Panc1 (cell line): ENCODE measurements around the gene SLC35F4. TPM values are rescaled to one million over a fixed set of nuclear protein-coding genes. Genes with fewer than 3 reads are reported as not detected.

ENCODE experiments used
- ATAC-seq: fragments of 200-7000 bp; cut with Tn5 transposase; 2 replicates; pipeline ENCODE4 v1.9.1; 2020; ENCODE audit warnings: mild to moderate bottlenecking, moderate library complexity
- BruUV-seq: library from RNA; stranded (reverse); fragments of 400-500 nt; replicated peaks from 2 replicates; lab custom pipeline; 2021; lab: Mats Ljungman, UMichigan
- CTCF ChIA-PET: fragments of 300-600 bp; sonication (Branson Sonifier 250); formaldehyde crosslinking; loops from one replicate; lab custom pipeline; 2022; ENCODE audit warnings: antibody characterized with exemption; lab: Charles Lee
- POLR2A ChIA-PET: fragments of 300-600 bp; sonication (Branson Sonifier 250); formaldehyde crosslinking; loops from one replicate; lab custom pipeline; 2022; ENCODE audit warnings: antibody characterized with exemption; lab: Charles Lee
- DNase-seq: peaks from one replicate; pipeline ENCODE4 v3.0.0-alpha.2; 2010; ENCODE audit warnings: low read depth, low spot score
- H3K27ac ChIP-seq: 2 replicates; pipeline ENCODE4 v1.5.1; 2011; ENCODE audit warnings: mild to moderate bottlenecking, low read length, inconsistent platforms
- H3K27me3 ChIP-seq: fragments of 200-500 bp; sonication (Bioruptor generic); 2 replicates; pipeline ENCODE4 v1.6.0; 2014; ENCODE audit warnings: low read length, inconsistent platforms; ENCODE audit not compliant: control insufficient read depth, insufficient read depth
- H3K36me3 ChIP-seq: fragments of 200-500 bp; sonication (Bioruptor generic); 2 replicates; pipeline ENCODE4 v1.5.1; 2014; ENCODE audit warnings: inconsistent platforms, mild to moderate bottlenecking, low read length, moderate library complexity; ENCODE audit not compliant: control insufficient read depth, insufficient read depth
- H3K4me1 ChIP-seq: 2 replicates; pipeline ENCODE4 v1.5.1; 2011; ENCODE audit warnings: inconsistent platforms, mild to moderate bottlenecking, low read length, moderate library complexity; ENCODE audit not compliant: control insufficient read depth, insufficient read depth
- H3K4me3 ChIP-seq, 2 experiments: 2 replicates each; pipeline ENCODE4 v1.5.1; 2011 to 2012; ENCODE audit warnings: low read depth in 2 of 2, low read length in 2 of 2, mild to moderate bottlenecking in 2 of 2, inconsistent platforms in 1 of 2, moderate library complexity in 1 of 2
- H3K9me3 ChIP-seq: fragments of 200-500 bp; sonication (Bioruptor generic); 2 replicates; pipeline ENCODE4 v1.5.1; 2014; ENCODE audit warnings: low read depth, mild to moderate bottlenecking, inconsistent platforms, low read length, moderate library complexity; ENCODE audit not compliant: control insufficient read depth, insufficient read depth
- CTCF ChIP-seq: fragments of 450-650 bp; IDR thresholded peaks from 2 replicates; pipeline ENCODE4 v1.5.1; 2017; ENCODE audit warnings: mild to moderate bottlenecking
- POLR2AphosphoS5 ChIP-seq: IDR thresholded peaks from 2 replicates; pipeline ENCODE4 v1.6.1; 2012; ENCODE audit warnings: mild to moderate bottlenecking, low read depth, low read length, moderate library complexity
- REST ChIP-seq, 2 experiments: IDR thresholded peaks; 2 replicates each; pipeline ENCODE4 v1.6.1; 2011 to 2012; ENCODE audit warnings: low read depth in 2 of 2, control low read depth in 1 of 2, low read length in 1 of 2, mild to moderate bottlenecking in 1 of 2, moderate library complexity in 1 of 2; ENCODE audit not compliant: insufficient read depth in 1 of 2
- SIN3A ChIP-seq: IDR thresholded peaks from 2 replicates; pipeline ENCODE4 v1.6.1; 2012; ENCODE audit warnings: low read depth, mild to moderate bottlenecking, low read length, moderate library complexity, borderline replicate concordance; ENCODE audit not compliant: insufficient read depth
- TCF7L2 ChIP-seq: IDR thresholded peaks from 2 replicates; pipeline ENCODE4 v1.6.1; 2011; ENCODE audit warnings: mild to moderate bottlenecking, low read depth, low read length, inconsistent platforms
- in situ Hi-C: cut with HindIII; loops from 2 replicates; pipeline ENCODE4 v1.10.0; 2016; ENCODE audit warnings: low sequenced_read_pairs, low pct_unique_long_range_greater_than_20kb
- intact Hi-C: fragments of 100-400 bp; cut with micrococcal nuclease; formaldehyde crosslinking; loops from one replicate; pipeline ENCODE4 v1.10.0; 2022; ENCODE audit not compliant: unreplicated experiment
- total RNA-seq: library from RNA; stranded (reverse); gene quantifications from one replicate; pipeline ENCODE4 v1.2.1, GENCODE V29; 2021; ENCODE audit not compliant: unreplicated experiment

The SLC35F4 gene
- total RNA-seq, 1 experiment from 2014 or later, result not detected

- H3K4me1 ChIP-seq, result no peaks in the 10 kb centered on the region
- no peaks in the 10 kb centered on the region for H3K9me3 ChIP-seq
- H3K27ac ChIP-seq, result no peak overlapping the region
- TF ChIP-seq TCF7L2, result no peak
- no peak for TF ChIP-seq CTCF
- TF ChIP-seq POLR2AphosphoS5, result no peak
- no peak for TF ChIP-seq REST (IDR thresholded peaks at IDR 0.05; ENCODE audit: insufficient read depth in 1 of 2, low read depth in 2 of 2, low read length in 1 of 2)
- no peak for TF ChIP-seq SIN3A
- CTCF ChIA-PET, result no interaction called here
- no peak for ATAC-seq
- no peaks in the 10 kb centered on the region for H3K36me3 ChIP-seq
- H3K4me3 ChIP-seq, result no peak overlapping the region
- POLR2A ChIA-PET, result no interaction called here
- no peak for DNase-seq
- H3K27me3 ChIP-seq, result no peaks in the 10 kb centered on the region
- intact Hi-C loops, result no loop called here
- in situ Hi-C loops, result no loop called here
- BruUV-seq, result no TSS peak
Measured at GRCh38 chr14:57797160-57797559, 68.7 kb downstream of the SLC35F4 start.

GRCh38 chr14:57796556-57796955, 69.3 kb downstream of the SLC35F4 start:
- in situ Hi-C loops (no loop called here), intact Hi-C loops (no loop called here)
- POLR2A ChIA-PET, result no interaction called here
- Histone ChIP-seq H3K27ac (no peak overlapping the region), H3K27me3 (no peaks in the 10 kb centered on the region), H3K4me3 (no peak overlapping the region), H3K36me3 (no peaks in the 10 kb centered on the region), H3K4me1 (no peaks in the 10 kb centered on the region), H3K9me3 (no peaks in the 10 kb centered on the region)
- BruUV-seq, result no TSS peak
- ATAC-seq (no peak), DNase-seq (no peak)
- TF ChIP-seq POLR2AphosphoS5 (no peak), TCF7L2 (no peak), CTCF (no peak), REST (IDR thresholded peaks at IDR 0.05; ENCODE audit: insufficient read depth in 1 of 2, low read depth in 2 of 2, low read length in 1 of 2) (no peak), SIN3A (no peak)
- CTCF ChIA-PET, result no interaction called here
